ENCODE measurements around the gene GINM1. TPM values are rescaled to one million over a fixed set of nuclear protein-coding genes. Genes with fewer than 3 reads are reported as not detected.

Gene GINM1
- total and polyA plus RNA-seq, 2 of the 4 experiments (the other 2 are of a cell fraction) = 23.6 to 24.9 TPM

DNA sequence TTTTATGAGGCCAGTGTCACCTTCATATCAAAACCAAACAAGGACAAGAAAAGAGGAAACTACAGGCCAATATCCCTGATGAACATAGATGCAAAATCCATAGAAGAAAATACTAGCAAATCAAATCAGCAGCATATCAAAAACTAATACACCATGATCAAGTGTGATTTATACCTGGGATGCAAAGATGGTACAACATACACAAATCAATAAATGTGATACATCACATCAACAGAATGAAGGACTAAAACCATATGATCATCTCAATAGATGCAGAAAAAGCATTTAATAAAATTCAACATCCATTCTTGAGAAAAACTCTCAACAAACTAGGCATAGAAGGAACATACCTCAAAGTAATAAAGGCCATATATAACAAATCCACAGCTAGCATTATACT is 8.1 kb upstream of the GINM1 start:
- TF ChIP-seq RFX5 (IDR thresholded peaks at IDR 0.05; ENCODE audit: low read depth, low read length) = no peak
- TF ChIP-seq RCOR1 (IDR thresholded peaks at IDR 0.05; ENCODE audit: insufficient replicate concordance, low read length) = no peak
- TF ChIP-seq CHD1 (IDR thresholded peaks at IDR 0.05; ENCODE audit: low read depth, low read length) = no peak
- TF ChIP-seq FOS (IDR thresholded peaks at IDR 0.05; ENCODE audit: low read depth, low read length) = no peak
- TF ChIP-seq RAD21 (IDR thresholded peaks at IDR 0.05; ENCODE audit: low read length) = no peak
- no peak for TF ChIP-seq BHLHE40 (IDR thresholded peaks at IDR 0.05; ENCODE audit: low read depth, low read length)
- TF ChIP-seq SMC3 (IDR thresholded peaks at IDR 0.05; ENCODE audit: low read depth, low read length) = no peak
- no peak for TF ChIP-seq MAFK (IDR thresholded peaks at IDR 0.05; ENCODE audit: low read depth, low read length)
- TF ChIP-seq, protein P1, sequence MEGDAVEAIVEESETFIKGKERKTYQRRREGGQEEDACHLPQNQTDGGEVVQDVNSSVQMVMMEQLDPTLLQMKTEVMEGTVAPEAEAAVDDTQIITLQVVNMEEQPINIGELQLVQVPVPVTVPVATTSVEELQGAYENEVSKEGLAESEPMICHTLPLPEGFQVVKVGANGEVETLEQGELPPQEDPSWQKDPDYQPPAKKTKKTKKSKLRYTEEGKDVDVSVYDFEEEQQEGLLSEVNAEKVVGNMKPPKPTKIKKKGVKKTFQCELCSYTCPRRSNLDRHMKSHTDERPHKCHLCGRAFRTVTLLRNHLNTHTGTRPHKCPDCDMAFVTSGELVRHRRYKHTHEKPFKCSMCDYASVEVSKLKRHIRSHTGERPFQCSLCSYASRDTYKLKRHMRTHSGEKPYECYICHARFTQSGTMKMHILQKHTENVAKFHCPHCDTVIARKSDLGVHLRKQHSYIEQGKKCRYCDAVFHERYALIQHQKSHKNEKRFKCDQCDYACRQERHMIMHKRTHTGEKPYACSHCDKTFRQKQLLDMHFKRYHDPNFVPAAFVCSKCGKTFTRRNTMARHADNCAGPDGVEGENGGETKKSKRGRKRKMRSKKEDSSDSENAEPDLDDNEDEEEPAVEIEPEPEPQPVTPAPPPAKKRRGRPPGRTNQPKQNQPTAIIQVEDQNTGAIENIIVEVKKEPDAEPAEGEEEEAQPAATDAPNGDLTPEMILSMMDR (conservative IDR thresholded peaks at IDR 0.05; ENCODE audit: low read depth, low read length) = no peak
- no peak for TF ChIP-seq CEBPB (IDR thresholded peaks at IDR 0.05; ENCODE audit: low read depth, low read length)
- H3K27ac ChIP-seq (ENCODE audit: insufficient read depth, low read length) = no peak overlapping the region
- ChIA-PET POLR2A (ENCODE audit: unreplicated experiment) (no interaction called here), CTCF (no interaction called here)
- no peaks in the 10 kb centered on the region for H3K79me1 ChIP-seq (ENCODE audit: low read depth in 1 of 2, low read length in 2 of 2)
- no peak overlapping the region for H3K4ac ChIP-seq (ENCODE audit: low read depth, low read length)
- no peak for DNase-seq
- ATAC-seq (ENCODE audit: low read depth) = no peak
- no peaks in the 10 kb centered on the region; the same call in 1 of the 2 replicates for H3K9me1 ChIP-seq (ENCODE audit: insufficient read depth, low read length)
- H2BK15ac ChIP-seq (ENCODE audit: low read depth, low read length) = no peak overlapping the region
- no peaks in the 10 kb centered on the region for H3K36me3 ChIP-seq (ENCODE audit: control insufficient read depth, insufficient read depth, low read length)
- BruUV-seq (replicated peaks) = no TSS peak
- no peak overlapping the region for H4K8ac ChIP-seq (ENCODE audit: low read depth in 2 of 2, low read length in 2 of 2)
- no peaks in the 10 kb centered on the region for H3K4me1 ChIP-seq (ENCODE audit: control insufficient read depth, insufficient read depth, low read length)
- H3K9me3 ChIP-seq (ENCODE audit: control insufficient read depth, insufficient read depth, low read length) = no peaks in the 10 kb centered on the region
- H3K56ac ChIP-seq (ENCODE audit: extremely low read depth, insufficient read depth, low read length) = no peak overlapping the region
- dilution Hi-C loops (cut with HindIII; ENCODE audit: low sequenced_read_pairs, unreplicated experiment) (no loop called here), in situ Hi-C loops (cut with MboI; ENCODE audit: low sequenced_read_pairs) (no loop called here), intact Hi-C loops (cut with micrococcal nuclease) (no loop called here)
- H2AFZ ChIP-seq (replicated peaks; ENCODE audit: low read length, poor library complexity) = no peak overlapping the region
- no peak overlapping the region for H2AK5ac ChIP-seq (ENCODE audit: low read depth, low read length)
- H2BK20ac ChIP-seq (ENCODE audit: low read depth, low read length) = no peak overlapping the region
- H4K5ac ChIP-seq (ENCODE audit: low read depth, low read length) = no peak overlapping the region
- no peak overlapping the region for H3K14ac ChIP-seq (replicated peaks; ENCODE audit: low read depth, low read length)
- no peak overlapping the region for H3K23ac ChIP-seq (ENCODE audit: low read depth, low read length)
- H3K9ac ChIP-seq (ENCODE audit: low read depth, low read length) = no peak overlapping the region
- no peak overlapping the region for H2BK5ac ChIP-seq (ENCODE audit: low read depth, low read length, poor library complexity, severe bottlenecking)
- no peak overlapping the region for H3K4me2 ChIP-seq (ENCODE audit: low read depth, low read length)
- no peak overlapping the region for H2AK9ac ChIP-seq (replicated peaks; ENCODE audit: low read depth, low read length, poor library complexity)
- H4K20me1 ChIP-seq (ENCODE audit: insufficient read depth, low read length) = no peaks in the 10 kb centered on the region
- H2BK120ac ChIP-seq (ENCODE audit: low read depth, low read length) = no peak overlapping the region
- no peak overlapping the region for H3K4me3 ChIP-seq (ENCODE audit: insufficient read depth, low read depth, low read length)
- H4K91ac ChIP-seq (ENCODE audit: insufficient read depth, low read depth, low read length) = no peak overlapping the region
- peaks cover 7% of the 10 kb centered on the region for H3K27me3 ChIP-seq (ENCODE audit: control insufficient read depth, insufficient read depth, low read length)
- H3K18ac ChIP-seq (ENCODE audit: low read depth, low read length) = no peak overlapping the region
